ENCODE measurements around the gene SMIM8. TPM values are rescaled to one million over a fixed set of nuclear protein-coding genes. Genes with fewer than 3 reads are reported as not detected.

SMIM8 gene
- total and polyA plus RNA-seq, 2 of the 4 experiments (the other 2 are of a cell fraction): 2.7 to 3.6 TPM

DNA sequence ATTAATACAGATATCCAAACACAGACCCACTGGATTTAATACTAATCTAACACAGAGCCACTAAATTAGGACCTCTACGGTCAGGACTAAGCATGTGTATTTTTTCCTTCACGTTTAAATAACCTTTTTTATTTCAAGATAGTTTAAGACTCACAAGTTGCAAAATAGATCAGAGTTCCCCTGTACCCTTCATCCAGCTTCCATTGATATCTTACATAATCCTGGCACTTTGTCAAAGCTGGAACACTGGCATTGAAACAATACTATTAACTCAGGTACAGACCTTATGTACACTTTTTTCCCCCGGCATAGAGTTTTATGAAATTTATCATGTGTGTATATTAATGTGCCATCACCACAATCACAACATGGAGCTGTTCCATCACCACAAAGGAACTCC is 24.3 kb downstream of the SMIM8 start:
- no TSS peak for BruUV-seq (replicated peaks)
- H3K9me3 ChIP-seq (ENCODE audit: control insufficient read depth, insufficient read depth, low read length): no peaks in the 10 kb centered on the region
- POLR2A ChIA-PET (ENCODE audit: unreplicated experiment): no interaction called here
- H3K27ac ChIP-seq (ENCODE audit: insufficient read depth, low read length): no peak overlapping the region
- no peaks in the 10 kb centered on the region for H4K20me1 ChIP-seq (ENCODE audit: insufficient read depth, low read length)
- CTCF ChIA-PET: no interaction called here
- no peak overlapping the region for H3K9ac ChIP-seq (ENCODE audit: low read depth, low read length)
- H4K5ac ChIP-seq (ENCODE audit: low read depth, low read length): no peak overlapping the region
- H2BK5ac ChIP-seq (ENCODE audit: low read depth, low read length, poor library complexity, severe bottlenecking): no peak overlapping the region
- no peak overlapping the region for H2AFZ ChIP-seq (replicated peaks; ENCODE audit: low read length, poor library complexity)
- no peak overlapping the region for H4K8ac ChIP-seq (ENCODE audit: low read depth in 2 of 2, low read length in 2 of 2)
- H2BK20ac ChIP-seq (ENCODE audit: low read depth, low read length): no peak overlapping the region
- H3K4me2 ChIP-seq (ENCODE audit: low read depth, low read length): no peak overlapping the region
- H3K36me3 ChIP-seq (ENCODE audit: control insufficient read depth, insufficient read depth, low read length): no peaks in the 10 kb centered on the region
- no peak overlapping the region for H2AK5ac ChIP-seq (ENCODE audit: low read depth, low read length)
- no peak overlapping the region for H2AK9ac ChIP-seq (replicated peaks; ENCODE audit: low read depth, low read length, poor library complexity)
- intact Hi-C loops (cut with micrococcal nuclease) (no loop called here), in situ Hi-C loops (cut with MboI; ENCODE audit: low sequenced_read_pairs) (no loop called here), dilution Hi-C loops (cut with HindIII; ENCODE audit: low sequenced_read_pairs, unreplicated experiment) (no loop called here)
- H3K4me1 ChIP-seq (ENCODE audit: control insufficient read depth, insufficient read depth, low read length): no peaks in the 10 kb centered on the region
- peaks cover 0 to 6% of the 10 kb centered on the region in 2 experiments; a peak in 1 of 4 replicates for H3K79me1 ChIP-seq (ENCODE audit: low read depth in 1 of 2, low read length in 2 of 2)
- no peak overlapping the region for H2BK15ac ChIP-seq (ENCODE audit: low read depth, low read length)
- no peak overlapping the region for H3K18ac ChIP-seq (ENCODE audit: low read depth, low read length)
- H4K91ac ChIP-seq (ENCODE audit: insufficient read depth, low read depth, low read length): no peak overlapping the region
- TF ChIP-seq NFE2L2 (IDR thresholded peaks at IDR 0.05; ENCODE audit: low read depth, low read length) (no peak), RAD21 (IDR thresholded peaks at IDR 0.05; ENCODE audit: low read length) (no peak), FOS (IDR thresholded peaks at IDR 0.05; ENCODE audit: low read depth, low read length) (no peak), RCOR1 (IDR thresholded peaks at IDR 0.05; ENCODE audit: insufficient replicate concordance, low read length) (no peak), CHD1 (IDR thresholded peaks at IDR 0.05; ENCODE audit: low read depth, low read length) (no peak), RFX5 (IDR thresholded peaks at IDR 0.05; ENCODE audit: low read depth, low read length) (no peak), MXI1 (IDR thresholded peaks at IDR 0.05; ENCODE audit: borderline replicate concordance, low read depth, low read length) (no peak)
- TF ChIP-seq, protein P1, sequence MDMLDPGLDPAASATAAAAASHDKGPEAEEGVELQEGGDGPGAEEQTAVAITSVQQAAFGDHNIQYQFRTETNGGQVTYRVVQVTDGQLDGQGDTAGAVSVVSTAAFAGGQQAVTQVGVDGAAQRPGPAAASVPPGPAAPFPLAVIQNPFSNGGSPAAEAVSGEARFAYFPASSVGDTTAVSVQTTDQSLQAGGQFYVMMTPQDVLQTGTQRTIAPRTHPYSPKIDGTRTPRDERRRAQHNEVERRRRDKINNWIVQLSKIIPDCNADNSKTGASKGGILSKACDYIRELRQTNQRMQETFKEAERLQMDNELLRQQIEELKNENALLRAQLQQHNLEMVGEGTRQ (IDR thresholded peaks at IDR 0.05; ENCODE audit: low read depth, low read length): no peak
- TF ChIP-seq, protein P2, sequence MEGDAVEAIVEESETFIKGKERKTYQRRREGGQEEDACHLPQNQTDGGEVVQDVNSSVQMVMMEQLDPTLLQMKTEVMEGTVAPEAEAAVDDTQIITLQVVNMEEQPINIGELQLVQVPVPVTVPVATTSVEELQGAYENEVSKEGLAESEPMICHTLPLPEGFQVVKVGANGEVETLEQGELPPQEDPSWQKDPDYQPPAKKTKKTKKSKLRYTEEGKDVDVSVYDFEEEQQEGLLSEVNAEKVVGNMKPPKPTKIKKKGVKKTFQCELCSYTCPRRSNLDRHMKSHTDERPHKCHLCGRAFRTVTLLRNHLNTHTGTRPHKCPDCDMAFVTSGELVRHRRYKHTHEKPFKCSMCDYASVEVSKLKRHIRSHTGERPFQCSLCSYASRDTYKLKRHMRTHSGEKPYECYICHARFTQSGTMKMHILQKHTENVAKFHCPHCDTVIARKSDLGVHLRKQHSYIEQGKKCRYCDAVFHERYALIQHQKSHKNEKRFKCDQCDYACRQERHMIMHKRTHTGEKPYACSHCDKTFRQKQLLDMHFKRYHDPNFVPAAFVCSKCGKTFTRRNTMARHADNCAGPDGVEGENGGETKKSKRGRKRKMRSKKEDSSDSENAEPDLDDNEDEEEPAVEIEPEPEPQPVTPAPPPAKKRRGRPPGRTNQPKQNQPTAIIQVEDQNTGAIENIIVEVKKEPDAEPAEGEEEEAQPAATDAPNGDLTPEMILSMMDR (conservative IDR thresholded peaks at IDR 0.05; ENCODE audit: low read depth, low read length): no peak
- TF ChIP-seq, protein P3, sequence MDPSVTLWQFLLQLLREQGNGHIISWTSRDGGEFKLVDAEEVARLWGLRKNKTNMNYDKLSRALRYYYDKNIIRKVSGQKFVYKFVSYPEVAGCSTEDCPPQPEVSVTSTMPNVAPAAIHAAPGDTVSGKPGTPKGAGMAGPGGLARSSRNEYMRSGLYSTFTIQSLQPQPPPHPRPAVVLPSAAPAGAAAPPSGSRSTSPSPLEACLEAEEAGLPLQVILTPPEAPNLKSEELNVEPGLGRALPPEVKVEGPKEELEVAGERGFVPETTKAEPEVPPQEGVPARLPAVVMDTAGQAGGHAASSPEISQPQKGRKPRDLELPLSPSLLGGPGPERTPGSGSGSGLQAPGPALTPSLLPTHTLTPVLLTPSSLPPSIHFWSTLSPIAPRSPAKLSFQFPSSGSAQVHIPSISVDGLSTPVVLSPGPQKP (IDR thresholded peaks at IDR 0.05; ENCODE audit: borderline replicate concordance, low read depth, low read length): no peak
- no peak overlapping the region for H3K23ac ChIP-seq (ENCODE audit: low read depth, low read length)
- WGBS, 2 experiments (ENCODE audit: extremely low coverage in 2 of 2, insufficient read length in 1 of 2): no CpG with 5 or more reads among the region's 3 CpGs
- H3K4me3 ChIP-seq (ENCODE audit: insufficient read depth, low read depth, low read length): no peak overlapping the region
- DNase-seq (no peak), ATAC-seq (ENCODE audit: low read depth) (no peak)
- H3K14ac ChIP-seq (replicated peaks; ENCODE audit: low read depth, low read length): no peak overlapping the region
- no peak overlapping the region for H3K4ac ChIP-seq (ENCODE audit: low read depth, low read length)
- no peak overlapping the region for H2BK120ac ChIP-seq (ENCODE audit: low read depth, low read length)
- no peak overlapping the region for H3K56ac ChIP-seq (ENCODE audit: extremely low read depth, insufficient read depth, low read length)
- H3K9me1 ChIP-seq (ENCODE audit: insufficient read depth, low read length): 0 out of 2 replicates have a peak, but pooled peaks cover 3% of the 10 kb centered on the region
- H3K27me3 ChIP-seq (ENCODE audit: control insufficient read depth, insufficient read depth, low read length): no peaks in the 10 kb centered on the region

Data from IMR-90 (cell line).